GM12865 (cell line): Measurements from ENCODE around the gene FGFR1OP2.

Experiments
- DNase-seq: peaks from one replicate; pipeline ENCODE4 v3.0.0; 2010; ENCODE audit warnings: low read depth
- H3K4me3 ChIP-seq: 2 replicates; pipeline ENCODE4 v1.5.1; 2011; ENCODE audit warnings: mild to moderate bottlenecking, low read depth, low read length, control low read depth
- CTCF ChIP-seq: IDR thresholded peaks from 2 replicates; pipeline ENCODE4 v1.5.1; 2011; ENCODE audit warnings: low read length, control low read depth, low read depth, inconsistent platforms; ENCODE audit not compliant: insufficient read depth; ENCODE audit errors: missing control alignments

Gene FGFR1OP2

GRCh38 chr12:26987634-26988424 lies 49.6 kb downstream of the FGFR1OP2 start:
- no peak for TF ChIP-seq CTCF
- no peak for DNase-seq

GRCh38 chr12:26988703-26989102 lies 50.4 kb downstream of the FGFR1OP2 start:
- no peak for TF ChIP-seq CTCF
- H3K4me3 ChIP-seq: no peak overlapping the region
- no peak for DNase-seq

More at GRCh38 chr12:26987634-26988424, 49.6 kb downstream of the FGFR1OP2 start:
- no peak overlapping the region for H3K4me3 ChIP-seq

GRCh38 chr12:26989873-26990272 lies 51.6 kb downstream of the FGFR1OP2 start:
- DNase-seq: no peak
- H3K4me3 ChIP-seq: no peak overlapping the region
- no peak for TF ChIP-seq CTCF

- DNase-seq: no peak
- no peak overlapping the region for H3K4me3 ChIP-seq
- no peak for TF ChIP-seq CTCF
Observed at GRCh38 chr12:26991826-26992225, 53.6 kb downstream of the FGFR1OP2 start.

- DNase-seq: no peak
- TF ChIP-seq CTCF: no peak
- no peak overlapping the region for H3K4me3 ChIP-seq
Observed at GRCh38 chr12:26994109-26994508, 55.8 kb downstream of the FGFR1OP2 start.

- DNase-seq: no peak
- no peak overlapping the region for H3K4me3 ChIP-seq
- TF ChIP-seq CTCF: no peak
Observed at GRCh38 chr12:26995706-26996105, 57.4 kb downstream of the FGFR1OP2 start.

- DNase-seq: no peak
- no peak overlapping the region for H3K4me3 ChIP-seq
- no peak for TF ChIP-seq CTCF
Observed at GRCh38 chr12:26997003-26997402, 58.7 kb downstream of the FGFR1OP2 start.
